ENCODE measurements around the gene PARD6A.
A peak's percentile ranks its signal among the peaks of the same experiment; 100 is the strongest.

Gene PARD6A

GRCh38 chr16:67697422-67698185 is 36.8 kb downstream of the PARD6A start:
- no peak for DNase-seq

GRCh38 chr16:67699265-67699664 is 38.5 kb downstream of the PARD6A start:
- peak; percentile 11 for DNase-seq

DNA sequence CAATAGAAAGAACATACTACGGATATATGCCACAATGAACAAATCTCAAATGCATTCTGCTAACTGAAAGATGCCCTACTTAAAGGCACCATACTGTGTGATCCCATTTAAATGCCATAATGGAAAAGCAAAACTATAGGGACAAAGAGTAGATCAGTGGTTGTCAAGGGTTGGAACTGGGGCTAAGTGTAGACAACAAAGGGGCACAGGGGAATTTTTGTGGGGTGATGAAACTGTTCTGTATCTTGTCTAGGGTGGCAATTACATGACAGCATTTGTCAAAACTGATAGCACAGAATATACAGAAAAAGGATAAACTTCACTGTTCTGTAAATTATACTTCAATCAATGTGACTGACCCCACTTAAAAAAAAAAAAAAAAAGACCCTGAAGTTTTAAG is 40.7 kb downstream of the PARD6A start:
- peak; percentile 17 for DNase-seq

- DNase-seq: no peak
These were observed 41.4 kb downstream of the PARD6A start for GRCh38 chr16:67702130-67702529.

DNA sequence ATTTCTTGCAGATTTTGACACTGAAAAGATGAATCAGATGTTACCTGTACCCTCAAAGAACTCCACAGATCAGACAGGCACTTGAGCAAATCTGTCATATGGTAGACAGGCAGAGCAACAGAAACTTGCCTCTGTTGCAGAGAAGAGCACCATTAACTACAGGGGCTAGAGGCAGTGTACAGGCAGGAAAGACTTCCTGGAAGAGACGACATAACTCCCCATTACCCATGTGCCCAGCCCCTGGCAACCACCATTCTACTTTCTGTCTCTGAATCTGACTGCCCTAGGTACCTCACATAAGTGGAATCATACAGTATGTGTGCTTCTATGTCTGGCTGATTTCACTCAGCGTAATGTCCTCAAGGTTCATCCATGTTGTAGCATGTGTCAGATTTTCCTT is 42.9 kb downstream of the PARD6A start:
- no peak for DNase-seq

GRCh38 chr16:67704110-67704509 is 43.4 kb downstream of the PARD6A start:
- DNase-seq: no peak

DNA sequence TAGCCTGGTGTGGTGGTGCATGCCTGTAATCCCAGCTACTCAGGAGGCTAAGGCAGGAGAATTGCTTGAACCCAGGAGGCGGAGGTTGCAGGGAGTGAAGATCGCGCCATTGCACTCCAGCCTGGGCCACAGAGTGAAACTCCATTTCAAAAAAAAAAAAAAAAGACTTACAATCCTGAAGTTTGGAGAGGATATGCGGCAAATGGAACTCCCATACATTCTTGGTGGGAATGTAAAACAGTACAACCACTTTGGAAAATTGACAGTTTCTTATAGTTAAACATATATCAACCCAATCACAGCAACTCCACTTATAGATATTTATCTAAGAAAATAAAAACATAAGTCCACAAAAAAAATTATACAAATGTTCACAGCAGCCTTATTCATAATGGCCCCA is 46.5 kb downstream of the PARD6A start:
- no peak for DNase-seq

DNA sequence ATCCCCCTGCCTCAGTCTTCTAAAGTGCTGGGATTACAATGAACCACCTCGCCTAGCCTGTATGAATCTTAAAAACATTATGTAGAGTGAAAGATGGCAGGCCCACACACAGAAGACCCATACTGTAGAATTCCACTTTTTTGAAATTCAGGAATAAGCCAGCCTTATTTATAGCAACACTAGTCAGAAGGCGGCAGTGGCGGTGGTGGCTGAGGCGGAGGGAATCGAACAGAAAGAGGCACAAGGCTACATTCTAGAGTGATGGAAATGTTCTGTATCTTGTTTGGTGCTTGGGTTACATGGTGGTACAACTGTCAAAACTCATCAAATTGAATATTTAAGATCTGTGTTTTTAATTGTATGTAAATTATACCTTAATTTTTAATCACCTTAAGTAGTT is 47.0 kb downstream of the PARD6A start:
- DNase-seq: no peak

- DNase-seq: no peak
These were observed 47.6 kb downstream of the PARD6A start for GRCh38 chr16:67708368-67708771.

- DNase-seq: no peak
These were observed 48.3 kb downstream of the PARD6A start for GRCh38 chr16:67709050-67709449.

DNA sequence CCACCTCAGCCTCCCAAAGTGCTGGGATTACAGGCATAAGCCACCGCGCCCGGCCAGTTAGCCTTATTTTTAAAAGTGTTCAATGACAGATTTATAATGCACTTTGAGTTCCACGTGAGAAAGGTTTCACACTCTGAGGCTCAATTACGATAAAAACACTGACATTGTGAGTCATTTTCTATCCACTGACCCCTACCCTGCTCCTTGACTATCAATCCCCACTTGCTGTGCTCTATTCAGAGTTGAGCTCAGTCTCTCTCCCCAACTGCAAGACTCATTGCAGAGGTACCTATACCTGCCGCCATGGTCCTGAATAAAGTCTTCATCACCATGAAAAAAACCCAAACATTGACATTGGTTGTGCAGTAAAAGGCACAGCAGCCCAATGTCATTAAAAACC is 49.8 kb downstream of the PARD6A start:
- no peak for DNase-seq

All from eye (tissue), 1 donor.